CD4-positive, alpha-beta T cell treated with Interferon gamma for 1 hour (primary cell): ENCODE results near the gene VGLL3.
"Not testable (repeated sequence)": the region's sequence is repeated elsewhere in the genome, so short reads cannot be mapped to it uniquely, and the experiment has no call there.

Experiments
- DNase-seq: peaks from one replicate; pipeline ENCODE4 v3.0.0-alpha.2; 2020

Gene VGLL3

DNA sequence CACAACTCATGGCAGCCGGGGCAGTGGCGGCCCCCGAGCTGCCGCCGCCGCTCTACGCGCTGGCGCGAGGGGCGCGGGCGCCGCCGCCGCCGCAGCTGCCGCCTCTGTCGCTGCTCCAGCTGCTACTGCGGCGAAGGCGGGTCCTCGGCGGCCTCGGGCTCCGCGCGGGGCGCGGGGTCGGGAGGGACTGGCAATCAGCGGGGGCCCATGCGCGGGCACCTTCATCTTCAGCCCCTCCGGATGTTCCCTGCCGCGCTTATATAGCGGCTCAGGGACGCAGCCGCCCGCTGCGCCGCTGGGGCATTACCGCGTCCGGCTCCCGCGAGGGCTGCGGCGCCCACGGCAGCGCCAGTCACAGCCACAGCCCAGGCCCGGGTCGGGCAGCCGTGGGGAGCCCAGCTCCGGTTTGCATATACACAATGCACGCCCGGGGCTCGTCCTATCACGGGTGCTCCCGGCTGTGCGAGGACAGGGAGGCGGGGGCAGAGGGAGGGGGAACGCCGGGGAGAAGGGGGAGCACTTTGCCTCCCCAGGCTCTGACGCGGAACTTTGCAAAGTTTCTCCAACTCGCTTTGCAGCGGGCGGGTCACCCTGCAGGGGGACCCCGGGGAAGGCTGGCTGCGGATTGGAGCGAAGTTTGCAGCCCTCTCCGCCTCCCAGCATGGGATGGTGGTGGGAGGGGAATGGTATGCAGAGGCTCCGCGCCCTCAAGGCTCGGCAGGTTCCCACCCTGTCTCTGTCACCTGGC, at the start of gene VGLL3:
Gene VGLL3, minus strand, starts transcription at position 416 of the 748 bp plus-strand sequence. Its CDS starts 406 bp downstream, at position 10.
- DNase-seq = no peak

- DNase-seq = no peak
Measured at GRCh38 chr3:87037652-87038051, 46.7 kb upstream of the VGLL3 start.

DNA sequence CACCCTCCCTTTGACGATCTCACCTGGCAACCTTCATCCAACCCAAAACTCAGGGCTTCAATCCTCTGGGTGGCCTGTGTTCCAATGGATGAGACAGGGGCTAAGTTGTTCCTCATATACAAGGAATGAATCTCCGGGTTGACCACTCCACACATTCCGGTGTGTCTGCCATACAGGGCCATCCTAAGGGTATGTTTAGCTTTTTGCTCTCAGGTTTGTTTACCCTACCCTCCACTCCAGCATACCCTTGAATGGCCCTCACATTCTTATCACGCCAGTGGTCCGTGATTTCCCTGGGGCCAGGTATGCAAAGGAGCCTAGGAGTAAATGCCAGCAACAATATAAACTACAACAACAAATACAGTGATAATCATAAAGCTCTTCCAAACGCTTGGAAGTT, 45.7 kb upstream of the VGLL3 start:
- DNase-seq = no peak

DNA sequence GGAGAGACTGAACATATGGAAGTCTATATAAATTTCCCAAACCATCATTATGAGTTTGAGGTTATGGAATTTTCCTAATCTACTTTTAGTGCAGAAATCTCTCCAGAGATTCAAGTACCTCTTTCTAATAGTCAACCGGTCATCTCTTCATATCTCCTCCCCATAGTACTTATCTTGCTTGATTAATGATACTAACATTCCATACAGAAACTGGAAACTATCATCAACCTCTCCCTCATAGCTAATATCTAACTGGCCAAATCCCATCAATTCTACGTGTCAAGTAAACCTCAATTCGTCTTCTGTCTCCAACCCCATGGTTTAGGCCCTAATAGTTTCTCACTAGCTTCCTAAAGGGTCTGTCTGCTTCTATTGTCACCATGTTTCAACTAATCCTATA, 44.4 kb upstream of the VGLL3 start:
- DNase-seq = no peak

- DNase-seq = no peak
Measured at GRCh38 chr3:87033205-87033604, 42.3 kb upstream of the VGLL3 start.

DNA sequence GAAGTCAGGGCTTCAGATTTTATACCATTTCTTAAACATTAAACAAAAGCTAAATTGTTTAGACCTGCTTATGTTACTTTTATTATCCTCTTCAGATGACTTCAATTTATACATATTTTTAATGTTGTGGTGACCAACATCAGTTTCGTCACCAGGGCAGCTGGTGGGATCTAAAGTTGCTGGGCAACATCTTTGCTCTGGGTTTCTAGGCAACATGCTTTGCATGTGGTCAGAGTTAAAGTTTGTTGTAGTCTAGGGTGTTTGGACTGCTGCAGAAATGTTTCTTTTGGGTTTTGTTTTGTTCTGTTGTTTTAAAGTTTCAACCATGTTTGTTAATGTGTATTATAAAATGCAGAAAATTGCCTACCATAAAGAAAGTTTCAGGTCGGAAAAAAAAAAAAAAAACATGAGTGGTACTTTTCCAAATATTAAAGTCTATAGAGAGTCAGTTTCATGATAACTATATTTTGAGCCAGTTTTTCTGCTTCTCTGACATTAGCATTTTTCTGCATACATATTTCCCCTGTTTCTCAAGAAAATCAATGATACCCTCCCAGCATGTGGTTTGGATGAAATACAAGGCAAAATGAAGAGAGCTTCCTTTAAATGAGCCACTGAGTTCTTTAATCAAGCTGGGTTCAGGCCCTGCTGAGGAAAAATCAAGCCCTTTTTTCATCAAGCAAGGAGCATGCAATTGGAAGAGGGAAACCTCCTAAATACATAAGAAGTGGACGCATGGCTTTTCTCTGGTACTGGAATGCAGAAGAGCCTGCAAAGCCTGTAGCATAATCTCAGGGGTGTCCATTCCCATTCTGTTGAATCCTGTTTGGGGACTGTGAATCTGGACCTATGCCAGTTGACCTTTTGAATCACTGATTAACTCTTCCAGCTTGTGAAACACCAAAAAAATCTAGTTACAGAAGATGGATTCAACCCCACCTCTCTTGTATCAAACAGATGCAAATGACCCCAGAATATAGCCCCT, 35.0 kb upstream of the VGLL3 start:
- no peak for DNase-seq

DNA sequence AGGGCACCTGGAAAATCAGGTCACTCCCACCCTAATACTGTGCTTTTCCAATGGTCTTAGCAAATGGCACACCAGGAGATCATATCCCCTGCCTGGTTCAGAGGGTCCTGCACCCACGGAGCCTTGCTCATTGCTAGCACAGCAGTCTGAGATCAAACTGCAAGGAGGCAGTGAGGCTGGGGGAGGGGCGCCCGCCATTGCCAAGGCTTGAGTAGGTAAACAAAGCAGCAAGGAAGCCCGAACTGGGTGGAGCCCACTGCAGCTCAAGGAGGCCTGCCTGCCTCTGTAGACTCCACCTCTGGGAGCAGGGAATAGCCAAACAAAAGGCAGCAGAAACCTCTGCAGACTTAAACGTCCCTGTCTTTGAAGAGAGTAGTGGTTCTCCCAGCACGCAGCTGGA, 26.4 kb upstream of the VGLL3 start:
- DNase-seq = not testable (repeated sequence)

DNA sequence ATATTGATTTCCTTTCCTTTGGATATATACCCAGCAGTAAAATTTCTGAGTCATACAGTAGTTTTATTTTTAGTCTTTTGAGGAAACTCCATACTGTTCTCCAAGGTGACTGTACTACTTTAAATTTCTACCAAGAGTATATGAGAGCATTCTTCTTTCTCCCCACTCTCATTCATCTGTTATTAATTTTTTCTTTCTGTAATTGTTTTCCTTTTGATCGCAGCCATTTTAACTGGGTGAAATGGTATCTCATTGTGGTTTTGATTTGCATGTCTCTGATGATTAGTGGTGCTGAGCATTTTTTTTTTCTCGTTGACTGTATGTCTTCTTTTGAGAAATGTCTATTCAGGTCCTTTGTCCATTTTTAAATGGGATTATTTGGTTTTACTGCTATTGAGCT, 18.3 kb upstream of the VGLL3 start:
- no peak for DNase-seq

- no peak for DNase-seq
Measured at GRCh38 chr3:87006844-87007439, 16.0 kb upstream of the VGLL3 start.

GRCh38 chr3:87004883-87005282, 13.9 kb upstream of the VGLL3 start:
- DNase-seq = no peak

- no peak for DNase-seq
Measured at GRCh38 chr3:87002346-87002745, 11.4 kb upstream of the VGLL3 start.

DNA sequence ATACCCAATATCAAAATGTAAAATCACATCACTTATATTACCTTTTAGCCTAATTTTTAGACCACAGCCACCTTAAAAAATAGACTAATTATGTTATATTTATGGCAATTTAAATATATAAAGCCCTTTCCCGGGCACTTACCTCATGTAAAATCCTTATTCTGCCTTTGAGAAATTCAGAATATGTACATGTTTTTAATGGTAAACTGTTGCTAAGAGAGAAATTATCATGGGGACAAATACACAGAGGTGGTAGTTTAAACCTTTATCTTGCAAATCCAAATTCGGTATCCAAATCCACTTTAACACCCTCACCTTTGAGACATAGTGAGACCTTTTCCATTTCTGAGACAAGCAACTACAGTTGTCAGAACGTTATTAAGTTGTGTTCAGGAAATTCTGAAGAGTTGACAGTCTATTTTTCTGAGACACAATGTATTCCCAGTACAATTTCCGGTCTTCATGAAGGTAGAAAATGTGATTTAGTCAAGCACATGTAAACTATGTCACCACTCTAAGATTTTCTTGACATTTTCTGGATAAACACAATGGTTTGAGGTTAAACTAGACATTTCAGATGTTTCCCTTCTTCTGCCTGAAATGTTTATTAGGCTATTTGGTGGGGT, 10.6 kb upstream of the VGLL3 start:
- DNase-seq = no peak

DNA sequence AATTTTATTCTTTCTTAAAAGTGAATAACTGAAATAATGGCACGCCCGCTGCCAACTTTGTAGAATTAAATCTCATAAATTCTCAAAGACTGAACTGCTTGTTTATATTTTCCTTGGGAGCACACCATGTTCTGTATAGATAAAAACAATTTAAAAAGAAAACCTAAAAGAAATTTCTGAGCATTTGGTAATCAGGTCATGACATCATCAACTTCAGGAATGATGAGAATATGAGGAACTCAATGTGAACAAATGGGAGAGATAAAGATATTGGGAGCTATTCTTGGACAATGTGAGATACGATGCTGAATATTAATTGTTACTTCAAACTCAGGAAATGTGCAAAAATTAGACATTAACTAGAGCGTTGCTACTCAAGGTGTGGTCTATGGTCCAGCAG, 10.0 kb upstream of the VGLL3 start:
- no peak for DNase-seq

DNA sequence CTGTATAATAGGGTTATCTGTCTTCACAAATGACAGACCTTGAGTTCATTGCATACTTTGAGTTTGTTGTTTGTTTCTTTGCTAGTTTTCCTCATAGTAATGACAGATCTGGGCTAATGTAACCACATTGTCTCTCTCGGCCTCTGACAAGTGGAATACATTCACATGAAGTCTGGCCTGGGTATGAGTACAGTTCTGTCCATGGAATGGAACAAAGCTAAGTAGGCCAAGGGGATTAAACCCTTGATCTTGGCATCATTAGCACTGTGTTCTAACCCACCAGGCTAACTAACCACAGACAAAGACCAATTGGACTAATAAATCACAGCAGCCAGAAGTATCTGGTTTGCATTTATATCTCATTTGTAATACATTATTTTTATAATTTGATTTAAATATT, 7.6 kb upstream of the VGLL3 start:
- no peak for DNase-seq

DNA sequence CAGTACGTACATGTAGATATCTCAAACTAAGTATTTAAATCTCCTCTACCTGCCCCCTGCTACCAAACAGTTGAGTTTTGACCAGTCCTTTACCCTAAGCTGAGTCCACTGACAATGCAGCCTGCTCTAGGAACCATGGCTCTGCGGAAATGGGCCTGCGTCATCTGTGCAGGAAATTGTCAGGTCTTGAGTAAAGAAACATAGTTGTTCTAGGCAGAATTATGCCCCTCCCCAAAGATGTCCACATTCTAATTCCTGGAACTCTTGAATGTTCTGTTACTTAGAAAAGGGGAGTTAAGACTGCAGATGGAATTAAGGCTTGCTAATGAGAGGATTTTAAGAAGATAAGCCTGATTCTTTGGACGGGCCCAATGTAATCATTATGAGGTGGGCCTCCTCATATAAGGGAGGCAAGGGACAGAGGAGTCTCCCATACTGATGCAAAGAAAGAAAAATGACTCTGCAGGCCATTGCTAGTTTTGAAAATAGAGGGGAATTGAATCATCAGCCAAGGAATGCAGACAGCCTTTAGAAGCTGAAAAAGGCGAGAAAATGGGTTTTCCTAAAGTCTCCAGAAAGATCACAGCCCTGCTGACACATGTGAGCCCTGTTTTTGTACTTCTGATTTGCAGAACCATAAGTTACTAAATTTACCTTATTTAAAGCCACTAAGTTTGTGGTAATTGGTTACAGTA, 5.5 kb upstream of the VGLL3 start:
- no peak for DNase-seq

- no peak for DNase-seq
Measured at GRCh38 chr3:86995537-86995936, 4.6 kb upstream of the VGLL3 start.

DNA sequence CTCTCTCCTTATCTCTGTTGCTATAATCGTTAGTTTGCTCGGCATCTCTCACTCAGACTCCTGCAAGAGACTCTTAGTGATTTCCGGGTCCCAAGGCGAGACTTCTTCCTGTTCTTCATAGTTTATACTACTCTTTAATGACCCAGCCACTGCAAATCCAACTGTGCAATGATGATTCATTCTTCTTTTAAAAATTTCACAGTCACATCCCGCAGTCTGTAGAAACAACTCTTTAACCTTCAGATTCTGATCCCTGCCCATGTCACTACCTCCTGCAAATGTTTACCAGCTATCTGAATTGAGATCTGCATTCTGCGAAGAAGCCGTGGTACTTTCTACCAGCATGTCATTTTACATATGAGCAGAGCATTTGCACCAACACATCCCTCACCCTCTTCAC, 2.8 kb upstream of the VGLL3 start:
- no peak for DNase-seq

GRCh38 chr3:86991840-86992435, 989 bp upstream of the VGLL3 start:
- no peak for DNase-seq

- no peak for DNase-seq
Measured at GRCh38 chr3:86991482-86991815, 500 bp upstream of the VGLL3 start.

DNA sequence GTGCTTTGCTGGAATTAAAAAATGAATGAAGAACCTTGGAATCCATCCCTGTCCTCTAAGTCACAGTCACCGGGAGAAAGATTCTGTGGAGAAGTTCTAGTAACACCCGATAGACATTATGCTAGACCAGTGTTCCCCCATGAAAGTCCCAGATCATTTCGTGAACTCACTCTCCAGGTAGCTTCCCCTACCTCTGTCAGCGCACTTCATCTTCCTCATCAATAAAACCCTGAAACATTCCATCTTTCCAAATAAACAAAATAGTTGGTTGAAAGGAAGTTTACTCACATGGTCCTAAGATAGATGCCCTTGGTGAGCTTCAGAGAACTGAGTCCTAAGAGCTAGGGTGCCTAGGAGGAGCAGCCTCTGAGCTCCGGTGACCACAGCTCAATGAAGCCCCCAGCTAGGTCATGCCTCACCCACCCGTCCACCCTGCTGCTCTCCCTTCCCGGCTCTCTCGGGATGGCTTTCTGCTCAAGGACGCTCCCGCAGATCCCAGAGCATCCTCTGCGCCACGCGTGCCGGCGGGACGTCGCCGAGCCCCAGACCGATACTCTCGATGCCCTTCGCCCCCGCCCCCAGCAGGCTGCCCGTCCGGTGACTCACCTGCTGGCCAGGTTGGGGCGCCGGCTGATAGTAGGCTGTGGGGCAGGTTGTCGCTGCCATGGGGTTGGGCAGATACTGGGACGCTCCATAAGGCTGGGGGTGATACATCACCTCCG, 776 bp downstream of the VGLL3 start:
- no peak for DNase-seq

GRCh38 chr3:86989611-86990010, 1.3 kb downstream of the VGLL3 start:
- no peak for DNase-seq

GRCh38 chr3:86989006-86989405, 1.9 kb downstream of the VGLL3 start:
- DNase-seq = no peak
